ENCODE measurements around the gene SKIC2.
"Not testable (repeated sequence)": the region's sequence is repeated elsewhere in the genome, so short reads cannot be mapped to it uniquely, and the experiment has no call there.

GRCh38 chr6:31996385-31996784 lies 37.4 kb downstream of the SKIC2 start:
- TF ChIP-seq, protein P1, sequence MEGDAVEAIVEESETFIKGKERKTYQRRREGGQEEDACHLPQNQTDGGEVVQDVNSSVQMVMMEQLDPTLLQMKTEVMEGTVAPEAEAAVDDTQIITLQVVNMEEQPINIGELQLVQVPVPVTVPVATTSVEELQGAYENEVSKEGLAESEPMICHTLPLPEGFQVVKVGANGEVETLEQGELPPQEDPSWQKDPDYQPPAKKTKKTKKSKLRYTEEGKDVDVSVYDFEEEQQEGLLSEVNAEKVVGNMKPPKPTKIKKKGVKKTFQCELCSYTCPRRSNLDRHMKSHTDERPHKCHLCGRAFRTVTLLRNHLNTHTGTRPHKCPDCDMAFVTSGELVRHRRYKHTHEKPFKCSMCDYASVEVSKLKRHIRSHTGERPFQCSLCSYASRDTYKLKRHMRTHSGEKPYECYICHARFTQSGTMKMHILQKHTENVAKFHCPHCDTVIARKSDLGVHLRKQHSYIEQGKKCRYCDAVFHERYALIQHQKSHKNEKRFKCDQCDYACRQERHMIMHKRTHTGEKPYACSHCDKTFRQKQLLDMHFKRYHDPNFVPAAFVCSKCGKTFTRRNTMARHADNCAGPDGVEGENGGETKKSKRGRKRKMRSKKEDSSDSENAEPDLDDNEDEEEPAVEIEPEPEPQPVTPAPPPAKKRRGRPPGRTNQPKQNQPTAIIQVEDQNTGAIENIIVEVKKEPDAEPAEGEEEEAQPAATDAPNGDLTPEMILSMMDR (IDR thresholded peaks at IDR 0.05; ENCODE audit: extremely low read depth in 1 of 2, insufficient read depth in 1 of 2, low read depth in 1 of 2, low read length in 2 of 2), result not testable (repeated sequence)
- not testable (repeated sequence) for TF ChIP-seq POLR2A (IDR thresholded peaks at IDR 0.05; ENCODE audit: low read depth, low read length); POLR2AphosphoS5 (IDR thresholded peaks at IDR 0.05; ENCODE audit: insufficient read depth, low read depth, low read length); MAX (IDR thresholded peaks at IDR 0.05; ENCODE audit: insufficient read depth, insufficient read length); FOS (IDR thresholded peaks at IDR 0.05; ENCODE audit: borderline replicate concordance, insufficient read depth, low read length)
